Endodermal cell (in vitro differentiated cells): ENCODE data around the gene LSM14B. TPM values are rescaled to one million over a fixed set of nuclear protein-coding genes. Genes with fewer than 3 reads are reported as not detected.

ENCODE experiments used
- DNase-seq: peaks from one replicate; pipeline ENCODE4 v3.0.0-alpha.2; 2017
- H3K27ac ChIP-seq: 2 replicates; pipeline ENCODE4 v1.5.1; 2013; ENCODE audit warnings: mild to moderate bottlenecking, low read depth, low read length, moderate library complexity
- H3K27me3 ChIP-seq: 2 replicates; pipeline ENCODE4 v1.6.1; 2013; ENCODE audit warnings: mild to moderate bottlenecking, low read length, moderate library complexity; ENCODE audit not compliant: insufficient read depth, control insufficient read depth, poor library complexity, severe bottlenecking
- H3K36me3 ChIP-seq: 2 replicates; pipeline ENCODE4 v1.7.0; 2013; ENCODE audit warnings: mild to moderate bottlenecking, low read length, moderate library complexity; ENCODE audit not compliant: control insufficient read depth, insufficient read depth
- H3K4me1 ChIP-seq: one replicate; pipeline ENCODE4 v1.7.0; 2013; ENCODE audit warnings: low read length; ENCODE audit not compliant: control insufficient read depth, insufficient read depth
- H3K4me3 ChIP-seq: 2 replicates; pipeline ENCODE4 v1.5.1; 2013; ENCODE audit warnings: mild to moderate bottlenecking, low read length, moderate library complexity
- H3K9ac ChIP-seq: 2 replicates; pipeline ENCODE4 v1.6.1; 2013; ENCODE audit warnings: mild to moderate bottlenecking, low read length, moderate library complexity; ENCODE audit not compliant: poor library complexity, severe bottlenecking; ENCODE audit errors: extremely low read depth
- H3K9me3 ChIP-seq: 2 replicates; pipeline ENCODE4 v1.6.1; 2013; ENCODE audit warnings: mild to moderate bottlenecking, low read length, moderate library complexity; ENCODE audit not compliant: control insufficient read depth
- H3K27ac Mint-ChIP-seq: 2 replicates; pipeline ENCODE4 v1.8.0; 2020; ENCODE audit warnings: mixed read lengths
- H3K27me3 Mint-ChIP-seq: 2 replicates; pipeline ENCODE4 v1.8.0; 2021; ENCODE audit warnings: mild to moderate bottlenecking, mixed read lengths; ENCODE audit not compliant: insufficient read depth
- H3K36me3 Mint-ChIP-seq: 2 replicates; pipeline ENCODE4 v1.8.0; 2020; ENCODE audit warnings: low read depth, mixed read lengths
- H3K4me1 Mint-ChIP-seq: 2 replicates; pipeline ENCODE4 v1.8.0; 2020; ENCODE audit warnings: mixed read lengths
- H3K4me3 Mint-ChIP-seq: 2 replicates; pipeline ENCODE4 v1.8.0; 2020; ENCODE audit warnings: mild to moderate bottlenecking, moderate library complexity, mixed read lengths
- H3K9me3 Mint-ChIP-seq: 2 replicates; pipeline ENCODE4 v1.8.0; 2020; ENCODE audit warnings: mild to moderate bottlenecking, mixed read lengths
- WGBS, 2 experiments: methylation state at CpG; one replicate each; pipeline versions ENCODE4 v1.1.5 to v1.1.7; 2013; ENCODE audit warnings: missing lambda C conversion rate in 2 of 2, mixed read lengths in 1 of 2; ENCODE audit not compliant: insufficient coverage in 1 of 2, insufficient read length in 1 of 2; 5-methylcytosine and 5-hydroxymethylcytosine counted together
- total RNA-seq, 2 donors: library from RNA; stranded (reverse); fragmentation: NEBNext Ultra II Directional in 1 of 2; extraction: Animal tissue kit (Norgen Biotek cat#: 25700) in 1 of 2; gene quantifications; 2 replicates in 1 of 2; 3 replicates in 1 of 2; pipeline ENCODE4 v1.2.1, GENCODE V29; 2021
- TF ChIP-seq, protein P1 (sequence below): fragments of 200-600 bp; sonication (generic); conservative IDR thresholded peaks from 2 replicates; pipeline ENCODE4 v1.5.0; 2021; ENCODE audit warnings: antibody characterized with exemption, mild to moderate bottlenecking

Gene LSM14B
- total RNA-seq, 2 donors from 2014 or later: 89.1 to 91.1 TPM

DNA sequence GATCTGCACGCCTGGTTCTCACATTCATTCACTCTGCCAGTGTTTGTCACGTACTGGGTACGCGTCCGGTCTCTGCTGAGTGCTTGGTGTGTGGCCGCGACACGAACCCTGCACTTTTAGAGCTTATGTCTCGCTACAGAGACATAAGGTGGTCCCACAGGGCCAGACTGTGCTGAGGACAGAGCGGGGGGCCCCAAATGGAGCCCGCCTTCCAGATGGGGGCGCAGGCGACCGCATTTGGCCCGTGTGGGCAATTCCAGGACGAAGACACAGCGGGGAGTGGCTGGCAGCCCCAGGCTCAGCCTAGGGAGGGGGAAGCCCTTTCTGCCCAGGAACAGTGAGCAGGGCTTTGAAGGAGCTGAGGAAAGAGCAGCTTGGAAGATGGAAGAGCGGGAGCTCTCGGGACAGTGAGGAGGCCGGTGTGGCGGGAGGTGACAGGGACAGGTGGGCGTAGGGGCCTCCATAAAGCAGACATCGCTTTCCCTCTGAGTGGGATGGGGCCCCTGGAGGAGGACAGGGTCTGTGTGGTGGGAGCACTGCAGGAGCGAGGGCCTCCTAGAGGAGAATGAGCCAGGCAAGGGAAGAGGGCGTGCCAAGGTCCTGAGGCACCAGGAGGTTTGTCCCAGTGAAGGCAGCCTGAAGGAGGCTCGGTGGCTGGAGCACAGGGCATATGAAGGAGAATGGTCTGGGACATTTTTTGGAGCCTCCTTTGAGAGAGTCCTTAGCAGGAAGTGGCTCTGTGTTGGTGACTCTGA, 52.8 kb downstream of the LSM14B start:
- H3K4me3 Mint-ChIP-seq: no peak overlapping the region
- Histone ChIP-seq H3K4me1 (no peaks in the 10 kb centered on the region), H3K27me3 (no peaks in the 10 kb centered on the region), H3K9me3 (no peaks in the 10 kb centered on the region), H3K9ac (no peak overlapping the region), H3K4me3 (no peak overlapping the region), H3K36me3 (peaks cover 24% of the 10 kb centered on the region), H3K27ac (no peak overlapping the region)
- no peak for DNase-seq
- no peaks in the 10 kb centered on the region for H3K9me3 Mint-ChIP-seq
- WGBS, 2 experiments: 94 to 97% methylated on average over 14 to 26 of the region's 26 CpGs
- H3K4me1 Mint-ChIP-seq: no peaks in the 10 kb centered on the region
- TF ChIP-seq, protein P1, sequence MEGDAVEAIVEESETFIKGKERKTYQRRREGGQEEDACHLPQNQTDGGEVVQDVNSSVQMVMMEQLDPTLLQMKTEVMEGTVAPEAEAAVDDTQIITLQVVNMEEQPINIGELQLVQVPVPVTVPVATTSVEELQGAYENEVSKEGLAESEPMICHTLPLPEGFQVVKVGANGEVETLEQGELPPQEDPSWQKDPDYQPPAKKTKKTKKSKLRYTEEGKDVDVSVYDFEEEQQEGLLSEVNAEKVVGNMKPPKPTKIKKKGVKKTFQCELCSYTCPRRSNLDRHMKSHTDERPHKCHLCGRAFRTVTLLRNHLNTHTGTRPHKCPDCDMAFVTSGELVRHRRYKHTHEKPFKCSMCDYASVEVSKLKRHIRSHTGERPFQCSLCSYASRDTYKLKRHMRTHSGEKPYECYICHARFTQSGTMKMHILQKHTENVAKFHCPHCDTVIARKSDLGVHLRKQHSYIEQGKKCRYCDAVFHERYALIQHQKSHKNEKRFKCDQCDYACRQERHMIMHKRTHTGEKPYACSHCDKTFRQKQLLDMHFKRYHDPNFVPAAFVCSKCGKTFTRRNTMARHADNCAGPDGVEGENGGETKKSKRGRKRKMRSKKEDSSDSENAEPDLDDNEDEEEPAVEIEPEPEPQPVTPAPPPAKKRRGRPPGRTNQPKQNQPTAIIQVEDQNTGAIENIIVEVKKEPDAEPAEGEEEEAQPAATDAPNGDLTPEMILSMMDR: no peak
- H3K36me3 Mint-ChIP-seq: peaks cover 29% of the 10 kb centered on the region
- peak overlapping the region; percentile 52 for H3K27ac Mint-ChIP-seq
- no peaks in the 10 kb centered on the region for H3K27me3 Mint-ChIP-seq

DNA sequence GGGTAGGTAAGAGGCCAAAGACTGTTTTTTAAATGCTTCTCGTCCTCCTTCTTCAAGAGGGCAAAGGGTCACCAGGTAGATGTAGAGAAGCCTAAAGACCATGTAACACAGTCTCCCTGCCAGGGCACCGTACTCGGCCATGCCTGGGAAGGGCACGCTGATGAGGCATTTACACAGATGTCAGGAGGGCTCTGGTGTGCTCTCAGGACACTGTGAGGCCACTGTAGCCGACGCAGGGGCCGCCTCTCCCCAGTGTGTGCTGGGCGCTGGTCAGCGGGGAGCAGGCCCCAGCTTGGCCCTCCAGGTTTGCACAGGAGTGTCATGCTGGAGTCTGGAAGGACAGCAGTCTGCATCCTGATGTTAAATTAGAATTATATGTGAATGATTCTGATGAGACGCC, 53.4 kb downstream of the LSM14B start:
- Mint-ChIP-seq H3K27ac (peak overlapping the region; percentile 52), H3K36me3 (peaks cover 32% of the 10 kb centered on the region), H3K4me1 (no peaks in the 10 kb centered on the region), H3K9me3 (no peaks in the 10 kb centered on the region), H3K27me3 (no peaks in the 10 kb centered on the region), H3K4me3 (no peak overlapping the region)
- WGBS, 2 experiments: 91 to 93% methylated on average over 4 to 9 of the region's 10 CpGs
- Histone ChIP-seq H3K9me3 (no peaks in the 10 kb centered on the region), H3K9ac (no peak overlapping the region), H3K36me3 (peaks cover 30% of the 10 kb centered on the region), H3K4me3 (no peak overlapping the region), H3K4me1 (no peaks in the 10 kb centered on the region), H3K27ac (no peak overlapping the region), H3K27me3 (no peaks in the 10 kb centered on the region)
- no peak for DNase-seq
- TF ChIP-seq, protein P1: no peak

DNA sequence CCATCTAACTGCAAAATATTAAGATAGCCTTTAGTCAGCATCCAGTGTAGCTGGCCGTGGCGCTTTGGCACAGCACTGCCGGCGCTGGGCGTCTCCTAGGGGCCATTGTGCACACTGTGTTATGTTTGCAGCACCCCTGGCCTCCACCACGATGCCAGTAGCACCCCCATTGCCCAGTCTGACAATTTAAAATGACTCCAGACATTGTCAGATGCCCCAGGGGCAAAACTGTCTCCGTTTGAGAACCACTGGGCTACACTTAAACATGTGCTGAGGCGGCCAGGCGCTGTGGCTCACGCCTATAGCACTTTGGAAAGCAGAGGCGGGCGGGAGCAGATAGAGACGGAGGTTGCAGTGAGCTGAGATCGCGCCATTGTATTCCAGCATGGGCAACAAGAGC, 54.6 kb downstream of the LSM14B start:
- H3K27ac ChIP-seq: no peak overlapping the region
- Mint-ChIP-seq H3K27me3 (no peaks in the 10 kb centered on the region), H3K4me1 (peaks cover 3% of the 10 kb centered on the region), H3K27ac (no peak overlapping the region), H3K9me3 (no peaks in the 10 kb centered on the region), H3K4me3 (no peak overlapping the region), H3K36me3 (peaks cover 30% of the 10 kb centered on the region)
- H3K9ac ChIP-seq: no peak overlapping the region
- peaks cover 30% of the 10 kb centered on the region for H3K36me3 ChIP-seq
- TF ChIP-seq, protein P1: no peak
- no peaks in the 10 kb centered on the region for H3K4me1 ChIP-seq
- no peaks in the 10 kb centered on the region for H3K9me3 ChIP-seq
- no peak for DNase-seq
- no peaks in the 10 kb centered on the region for H3K27me3 ChIP-seq
- H3K4me3 ChIP-seq: no peak overlapping the region
- 91 to 96% methylated on average over 12 to 15 of the region's 15 CpGs for WGBS, 2 experiments
